Measurements from ENCODE around the gene B3GALT4. TPM values are rescaled to one million over a fixed set of nuclear protein-coding genes. Genes with fewer than 3 reads are reported as not detected.

The B3GALT4 gene
- total RNA-seq, 1 experiment from 2014 or later = 0.58 TPM

- peak overlapping the region; percentile 96 for H3K4me3 Mint-ChIP-seq (ENCODE audit: unreplicated experiment)
- H3K9me3 Mint-ChIP-seq (ENCODE audit: unreplicated experiment) = no peaks in the 10 kb centered on the region
- H3K27ac Mint-ChIP-seq (ENCODE audit: low read depth, unreplicated experiment) = peak overlapping the region; percentile 100
- BruUV-seq (replicated peaks) = no TSS peak
- peak; percentile 91 for DNase-seq (ENCODE audit: unreplicated experiment)
- no peaks in the 10 kb centered on the region for H3K27me3 Mint-ChIP-seq (ENCODE audit: insufficient read depth, unreplicated experiment)
- H3K4me1 Mint-ChIP-seq (ENCODE audit: insufficient read depth, unreplicated experiment) = peaks cover 22% of the 10 kb centered on the region
- TF ChIP-seq, protein P1, sequence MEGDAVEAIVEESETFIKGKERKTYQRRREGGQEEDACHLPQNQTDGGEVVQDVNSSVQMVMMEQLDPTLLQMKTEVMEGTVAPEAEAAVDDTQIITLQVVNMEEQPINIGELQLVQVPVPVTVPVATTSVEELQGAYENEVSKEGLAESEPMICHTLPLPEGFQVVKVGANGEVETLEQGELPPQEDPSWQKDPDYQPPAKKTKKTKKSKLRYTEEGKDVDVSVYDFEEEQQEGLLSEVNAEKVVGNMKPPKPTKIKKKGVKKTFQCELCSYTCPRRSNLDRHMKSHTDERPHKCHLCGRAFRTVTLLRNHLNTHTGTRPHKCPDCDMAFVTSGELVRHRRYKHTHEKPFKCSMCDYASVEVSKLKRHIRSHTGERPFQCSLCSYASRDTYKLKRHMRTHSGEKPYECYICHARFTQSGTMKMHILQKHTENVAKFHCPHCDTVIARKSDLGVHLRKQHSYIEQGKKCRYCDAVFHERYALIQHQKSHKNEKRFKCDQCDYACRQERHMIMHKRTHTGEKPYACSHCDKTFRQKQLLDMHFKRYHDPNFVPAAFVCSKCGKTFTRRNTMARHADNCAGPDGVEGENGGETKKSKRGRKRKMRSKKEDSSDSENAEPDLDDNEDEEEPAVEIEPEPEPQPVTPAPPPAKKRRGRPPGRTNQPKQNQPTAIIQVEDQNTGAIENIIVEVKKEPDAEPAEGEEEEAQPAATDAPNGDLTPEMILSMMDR (IDR thresholded peaks at IDR 0.05; ENCODE audit: unreplicated experiment) = no peak
- ChIA-PET CTCF (interaction anchor here (0.6 to 1.7 kb wide), 3 partner anchors 13 to 138 kb away, joined by 3 to 18 read pairs (median 3); no protein-coding TSS in a partner anchor), POLR2A (interaction anchor here (0.6 to 5.5 kb wide), 22 partner anchors 9 to 1897 kb away, joined by 3 to 84 read pairs (median 6); partner anchors contain the start of genes B3GALT4, HSD17B8, PFDN6 and PHF1)
- intact Hi-C loops (cut with micrococcal nuclease) = loop anchor here (2.0 to 5.0 kb wide), 3 partner anchors 19 to 129 kb away; partner anchors contain the start of genes HSD17B8, RXRB and SLC39A7
- H3K36me3 Mint-ChIP-seq (ENCODE audit: insufficient read depth, unreplicated experiment) = peaks cover 54% of the 10 kb centered on the region
These were observed 21.2 kb downstream of the B3GALT4 start for GRCh38 chr6:33297956-33298772.

DNA sequence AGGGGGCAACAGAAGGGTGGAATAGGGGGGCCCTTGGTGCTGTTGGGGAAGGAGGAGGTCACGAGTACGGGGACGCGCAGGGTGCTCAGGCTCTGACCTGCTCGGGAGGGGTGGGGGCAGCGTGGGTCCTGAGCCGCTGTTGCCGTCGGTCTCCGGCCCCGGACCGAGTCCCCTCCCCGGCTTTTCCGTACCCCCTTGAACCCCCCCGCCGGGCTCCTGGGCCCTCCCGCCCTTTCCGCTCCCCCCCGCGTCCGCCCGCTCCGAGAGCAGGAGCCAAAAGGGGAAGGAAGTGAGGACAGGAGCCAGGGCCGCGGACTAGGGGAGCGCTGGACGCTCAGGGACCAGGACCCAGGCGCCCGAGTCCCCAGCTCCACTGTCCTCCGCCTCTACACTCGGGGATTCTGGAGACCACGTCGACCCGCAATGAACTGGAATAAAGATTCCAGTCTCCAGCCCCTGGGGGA lies 21.9 kb downstream of the B3GALT4 start, which contains the start of gene RGL2:
RGL2 (minus strand) TSS at position 170 of the 464 bp plus-strand sequence. CDS start 332 bp downstream, outside the sequence.
- TF ChIP-seq, protein P1 (IDR thresholded peaks at IDR 0.05; ENCODE audit: unreplicated experiment) = no peak
- Mint-ChIP-seq H3K36me3 (ENCODE audit: insufficient read depth, unreplicated experiment) (peaks cover 59% of the 10 kb centered on the region), H3K27me3 (ENCODE audit: insufficient read depth, unreplicated experiment) (no peaks in the 10 kb centered on the region), H3K4me3 (ENCODE audit: unreplicated experiment) (peak within 1 kb of the TSS; percentile 96), H3K4me1 (ENCODE audit: insufficient read depth, unreplicated experiment) (peaks cover 26% of the 10 kb centered on the region), H3K9me3 (ENCODE audit: unreplicated experiment) (no peaks in the 10 kb centered on the region), H3K27ac (ENCODE audit: low read depth, unreplicated experiment) (peak within 1 kb of the TSS; percentile 100)
- intact Hi-C loops (cut with micrococcal nuclease) = loop anchor here (1.0 to 5.0 kb wide), 4 partner anchors 20 to 128 kb away; partner anchors contain the start of genes HSD17B8, RXRB and SLC39A7
- CTCF ChIA-PET = interaction anchor here (0.6 to 1.8 kb wide), 11 partner anchors 8 to 448 kb away, joined by 3 to 18 read pairs (median 4); partner anchors contain the start of genes CUTA, IP6K3, PFDN6 and WDR46
- POLR2A ChIA-PET = interaction anchor here (0.7 to 5.5 kb wide), 23 partner anchors 9 to 327 kb away, joined by 3 to 84 read pairs (median 4); partner anchors contain the start of genes B3GALT4, HSD17B8, PFDN6 and RPS18
- no TSS peak for BruUV-seq (replicated peaks)
- peak; percentile 64 for DNase-seq (ENCODE audit: unreplicated experiment)

DNA sequence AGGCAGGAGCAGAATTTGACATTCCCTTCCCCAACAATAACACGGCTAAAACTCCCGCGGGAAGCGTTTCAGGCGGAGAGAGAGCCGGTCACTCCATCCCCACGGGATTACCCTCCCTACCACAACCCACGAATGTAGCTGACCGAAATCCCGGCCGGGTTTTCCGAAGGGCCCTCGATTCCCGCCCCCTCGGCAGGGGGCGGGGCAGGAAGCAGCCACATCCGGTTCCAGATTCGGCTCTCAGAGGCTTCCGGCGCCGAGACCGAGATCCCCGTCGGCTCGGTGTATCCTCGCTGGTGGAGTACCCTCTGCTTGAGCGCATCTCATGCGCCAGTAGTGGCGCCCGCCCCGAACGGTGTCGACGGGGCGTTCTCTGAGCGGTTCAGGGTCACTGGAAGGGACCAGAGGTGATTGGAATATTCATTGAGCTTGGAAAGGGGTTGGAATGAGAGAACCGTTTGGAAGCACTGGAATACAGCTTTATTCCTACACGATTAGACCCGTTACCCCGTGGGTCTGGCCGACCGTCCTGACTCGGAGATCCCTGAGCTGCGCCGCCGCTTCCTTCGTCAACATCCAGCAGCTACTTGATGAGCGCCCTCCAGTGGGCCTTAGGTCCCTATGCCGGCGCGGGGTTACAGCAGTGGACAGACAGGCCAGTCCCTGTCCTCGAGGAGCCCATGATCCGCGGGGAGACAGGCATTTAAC lies 22.5 kb downstream of the B3GALT4 start:
- H3K4me1 Mint-ChIP-seq (ENCODE audit: insufficient read depth, unreplicated experiment) = peaks cover 28% of the 10 kb centered on the region
- intact Hi-C loops (cut with micrococcal nuclease) = loop anchor here (1.0 to 5.0 kb wide), 4 partner anchors 21 to 128 kb away; partner anchors contain the start of genes HSD17B8, RXRB and SLC39A7
- no peaks in the 10 kb centered on the region for H3K27me3 Mint-ChIP-seq (ENCODE audit: insufficient read depth, unreplicated experiment)
- peak overlapping the region; percentile 96 for H3K4me3 Mint-ChIP-seq (ENCODE audit: unreplicated experiment)
- H3K27ac Mint-ChIP-seq (ENCODE audit: low read depth, unreplicated experiment) = peak overlapping the region; percentile 100
- TF ChIP-seq, protein P1 (IDR thresholded peaks at IDR 0.05; ENCODE audit: unreplicated experiment) = peak; percentile 64
- POLR2A ChIA-PET = interaction anchor here (0.5 to 5.5 kb wide), 32 partner anchors 9 to 1327 kb away, joined by 3 to 84 read pairs (median 4); partner anchors contain the start of genes B3GALT4, DXO, HSD17B8 and PFDN6
- peak; percentile 93 for DNase-seq (ENCODE audit: unreplicated experiment)
- no peaks in the 10 kb centered on the region for H3K9me3 Mint-ChIP-seq (ENCODE audit: unreplicated experiment)
- CTCF ChIA-PET = interaction anchor here (0.5 to 1.8 kb wide), 15 partner anchors 9 to 447 kb away, joined by 3 to 18 read pairs (median 4); partner anchors contain the start of genes CUTA, IP6K3, PFDN6 and RPS18
- peaks cover 59% of the 10 kb centered on the region for H3K36me3 Mint-ChIP-seq (ENCODE audit: insufficient read depth, unreplicated experiment)
- BruUV-seq (replicated peaks) = TSS peak; percentile 83

All from MCF 10A (cell line).